RWPE2 (cell line): ENCODE measurements around the gene ATP1A2.

ENCODE experiments used
- ATAC-seq: fragments of 200-7000 bp; cut with Tn5 transposase; 3 replicates; pipeline ENCODE4 v1.9.1; 2021; ENCODE audit warnings: low read depth
- DNase-seq: peaks from one replicate; pipeline ENCODE4 v3.0.0-alpha.2; 2020; ENCODE audit warnings: low spot score
- H3K27ac ChIP-seq: fragments of 450-650 bp; 2 replicates; pipeline ENCODE4 v1.5.1; 2017; ENCODE audit warnings: mild to moderate bottlenecking; ENCODE audit not compliant: poor library complexity, severe bottlenecking
- H3K27me3 ChIP-seq: fragments of 250-450 bp; sonication (Bioruptor Pico); 2 replicates; pipeline ENCODE4 v1.5.1; 2021; ENCODE audit warnings: mild to moderate bottlenecking, moderate library complexity; ENCODE audit not compliant: insufficient read depth, poor library complexity, severe bottlenecking
- H3K36me3 ChIP-seq: fragments of 250-450 bp; sonication (Bioruptor Pico); 2 replicates; pipeline ENCODE4 v1.5.1; 2020; ENCODE audit warnings: low read depth, mild to moderate bottlenecking, moderate library complexity
- H3K4me1 ChIP-seq: fragments of 250-450 bp; sonication (Bioruptor Pico); 2 replicates; pipeline ENCODE4 v1.5.1; 2021; ENCODE audit warnings: mild to moderate bottlenecking, moderate library complexity; ENCODE audit not compliant: insufficient read depth, poor library complexity, severe bottlenecking
- H3K4me3 ChIP-seq: fragments of 250-450 bp; sonication (Bioruptor Pico); 2 replicates; pipeline ENCODE4 v1.5.1; 2021; ENCODE audit warnings: mild to moderate bottlenecking, moderate library complexity; ENCODE audit not compliant: severe bottlenecking
- H3K9me3 ChIP-seq: fragments of 250-450 bp; sonication (Bioruptor Pico); 2 replicates; pipeline ENCODE4 v1.5.1; 2021; ENCODE audit warnings: mild to moderate bottlenecking, moderate library complexity; ENCODE audit not compliant: severe bottlenecking
- TF ChIP-seq, protein P1 (sequence below): fragments of 450-650 bp; IDR thresholded peaks from one replicate; pipeline ENCODE4 v1.5.1; 2017; ENCODE audit warnings: mild to moderate bottlenecking, moderate library complexity; ENCODE audit not compliant: poor library complexity, severe bottlenecking

Gene ATP1A2

DNA sequence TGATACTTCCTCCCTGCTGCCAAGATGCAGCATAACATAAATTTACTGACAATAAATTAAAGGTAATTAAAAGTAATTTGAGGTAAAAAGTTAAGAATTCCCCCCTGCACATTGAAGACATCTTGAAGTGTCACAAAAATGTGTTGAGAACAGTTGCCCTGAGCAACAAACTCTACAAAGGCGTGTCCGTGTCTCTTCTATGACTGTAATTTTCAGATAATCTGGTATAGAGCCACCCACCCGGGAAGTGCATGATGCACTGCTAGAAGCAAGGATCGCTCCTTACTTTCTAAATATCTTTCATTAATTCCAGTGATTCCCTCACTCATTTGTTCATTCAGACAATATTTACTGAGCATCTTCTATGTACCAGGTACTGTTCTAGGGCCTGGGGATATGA, 63.8 kb downstream of the ATP1A2 start:
- no peak for ATAC-seq
- no peaks in the 10 kb centered on the region for H3K9me3 ChIP-seq
- H3K36me3 ChIP-seq: no peaks in the 10 kb centered on the region
- no peak overlapping the region for H3K4me3 ChIP-seq
- TF ChIP-seq, protein P1, sequence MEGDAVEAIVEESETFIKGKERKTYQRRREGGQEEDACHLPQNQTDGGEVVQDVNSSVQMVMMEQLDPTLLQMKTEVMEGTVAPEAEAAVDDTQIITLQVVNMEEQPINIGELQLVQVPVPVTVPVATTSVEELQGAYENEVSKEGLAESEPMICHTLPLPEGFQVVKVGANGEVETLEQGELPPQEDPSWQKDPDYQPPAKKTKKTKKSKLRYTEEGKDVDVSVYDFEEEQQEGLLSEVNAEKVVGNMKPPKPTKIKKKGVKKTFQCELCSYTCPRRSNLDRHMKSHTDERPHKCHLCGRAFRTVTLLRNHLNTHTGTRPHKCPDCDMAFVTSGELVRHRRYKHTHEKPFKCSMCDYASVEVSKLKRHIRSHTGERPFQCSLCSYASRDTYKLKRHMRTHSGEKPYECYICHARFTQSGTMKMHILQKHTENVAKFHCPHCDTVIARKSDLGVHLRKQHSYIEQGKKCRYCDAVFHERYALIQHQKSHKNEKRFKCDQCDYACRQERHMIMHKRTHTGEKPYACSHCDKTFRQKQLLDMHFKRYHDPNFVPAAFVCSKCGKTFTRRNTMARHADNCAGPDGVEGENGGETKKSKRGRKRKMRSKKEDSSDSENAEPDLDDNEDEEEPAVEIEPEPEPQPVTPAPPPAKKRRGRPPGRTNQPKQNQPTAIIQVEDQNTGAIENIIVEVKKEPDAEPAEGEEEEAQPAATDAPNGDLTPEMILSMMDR: no peak
- no peak overlapping the region for H3K27ac ChIP-seq
- no peaks in the 10 kb centered on the region for H3K4me1 ChIP-seq
- no peaks in the 10 kb centered on the region for H3K27me3 ChIP-seq
- no peak for DNase-seq

GRCh38 chr1:160186246-160186645, 70.7 kb downstream of the ATP1A2 start:
- H3K36me3 ChIP-seq: no peaks in the 10 kb centered on the region
- TF ChIP-seq, protein P1: no peak
- no peaks in the 10 kb centered on the region for H3K9me3 ChIP-seq
- ATAC-seq (no peak), DNase-seq (no peak)
- no peak overlapping the region for H3K4me3 ChIP-seq
- no peaks in the 10 kb centered on the region for H3K4me1 ChIP-seq
- no peaks in the 10 kb centered on the region for H3K27me3 ChIP-seq
- no peak overlapping the region for H3K27ac ChIP-seq

DNA sequence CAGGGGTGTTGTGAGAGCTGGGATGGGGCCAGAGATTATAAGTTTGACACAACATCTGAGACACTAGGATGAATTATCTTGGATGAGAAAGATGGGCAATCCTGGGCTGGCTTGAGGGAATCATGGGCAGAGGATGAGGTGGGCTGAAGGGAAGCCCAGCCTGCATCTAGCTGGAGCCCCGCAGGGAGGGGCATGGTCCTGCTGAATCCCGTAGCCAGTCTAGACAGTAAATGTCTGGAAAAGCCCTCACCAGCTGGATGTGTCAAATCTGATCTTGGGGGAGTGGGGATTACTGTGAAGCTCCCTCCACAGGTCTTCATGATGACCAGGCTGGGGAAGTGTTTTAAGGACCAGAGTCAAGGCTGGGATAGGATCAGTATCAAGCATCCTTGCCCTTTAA, 71.2 kb downstream of the ATP1A2 start:
- no peaks in the 10 kb centered on the region for H3K4me1 ChIP-seq

GRCh38 chr1:160187407-160187806, 71.8 kb downstream of the ATP1A2 start:
- H3K4me3 ChIP-seq: no peak overlapping the region
- no peak for ATAC-seq
- no peaks in the 10 kb centered on the region for H3K4me1 ChIP-seq
- H3K9me3 ChIP-seq: no peaks in the 10 kb centered on the region
- no peak overlapping the region for H3K27ac ChIP-seq
- DNase-seq: no peak
- H3K36me3 ChIP-seq: no peaks in the 10 kb centered on the region
- H3K27me3 ChIP-seq: no peaks in the 10 kb centered on the region
- TF ChIP-seq, protein P1: no peak

More for the DNA sequence above, 71.2 kb downstream of the ATP1A2 start:
- H3K4me3 ChIP-seq: no peak overlapping the region
- ATAC-seq (no peak; the same call in 2 of the 3 replicates), DNase-seq (no peak)
- no peaks in the 10 kb centered on the region for H3K27me3 ChIP-seq
- no peaks in the 10 kb centered on the region for H3K9me3 ChIP-seq
- H3K36me3 ChIP-seq: no peaks in the 10 kb centered on the region
- TF ChIP-seq, protein P1: no peak
- H3K27ac ChIP-seq: no peak overlapping the region

DNA sequence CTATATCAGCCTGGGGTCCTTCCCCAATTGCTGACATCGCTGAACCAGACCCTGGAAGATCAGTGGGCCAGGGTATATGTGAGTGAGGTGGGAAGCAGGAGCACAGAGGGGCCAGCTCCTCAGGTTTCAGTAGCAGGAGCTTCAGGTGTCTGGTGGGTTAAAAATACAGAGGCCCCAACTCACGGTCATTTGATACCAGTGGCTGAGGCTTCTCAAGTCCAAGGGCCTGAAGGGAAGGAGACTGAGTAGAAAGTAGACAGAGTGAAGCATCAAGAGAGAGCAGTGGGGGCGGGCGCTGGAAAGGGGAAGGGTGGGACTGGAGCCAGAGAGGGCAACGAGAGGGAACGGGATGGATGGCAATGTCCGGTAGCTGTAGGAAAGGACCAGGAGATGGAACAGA, 72.8 kb downstream of the ATP1A2 start:
- Histone ChIP-seq H3K9me3 (no peaks in the 10 kb centered on the region), H3K27ac (no peak overlapping the region), H3K36me3 (no peaks in the 10 kb centered on the region), H3K27me3 (no peaks in the 10 kb centered on the region), H3K4me3 (no peak overlapping the region), H3K4me1 (no peaks in the 10 kb centered on the region)
- TF ChIP-seq, protein P1: no peak
- ATAC-seq (no peak), DNase-seq (no peak)
